CD4-positive, alpha-beta T cell (primary cell): Measurements from ENCODE around the gene GPC4. TPM values are rescaled to one million over a fixed set of nuclear protein-coding genes. Genes with fewer than 3 reads are reported as not detected.

Experiments
- ATAC-seq: fragments of 200-7000 bp; cut with Tn5 transposase; one replicate; pipeline ENCODE4 v1.10.0; 2022; ENCODE audit warnings: mild to moderate bottlenecking; ENCODE audit not compliant: poor library complexity
- CTCF ChIA-PET: fragments of 350-600 bp; sonication (Branson Sonifier 250); formaldehyde crosslinking; loops from one replicate; lab custom pipeline; 2021; ENCODE audit warnings: antibody characterized with exemption, inconsistent platforms; lab: Charles Lee
- POLR2A ChIA-PET: fragments of 350-600 bp; sonication (Branson Sonifier 250); formaldehyde crosslinking; loops from one replicate; lab custom pipeline; 2021; ENCODE audit warnings: antibody characterized with exemption, inconsistent platforms; lab: Charles Lee
- DNase-seq, 14 experiments: peaks; one replicate each; pipeline ENCODE4 v3.0.0-alpha.2; 2013 to 2020; ENCODE audit warnings: mixed read lengths in 2 of 14
- H3K27ac ChIP-seq, 2 donors: one replicate each; pipeline versions ENCODE4 v1.5.1 to v1.7.0; 2013; ENCODE audit warnings: low read length in 2 of 2, low read depth in 1 of 2, mild to moderate bottlenecking in 1 of 2
- H3K27me3 ChIP-seq, 2 experiments: 1 replicate in 1 of 2; 2 replicates in 1 of 2; pipeline versions ENCODE4 v1.6.1 to v1.7.0; 2013; ENCODE audit warnings: low read length in 2 of 2, control low read depth in 1 of 2, mild to moderate bottlenecking in 1 of 2, moderate library complexity in 1 of 2; ENCODE audit not compliant: insufficient read depth in 2 of 2, control insufficient read depth in 1 of 2
- H3K36me3 ChIP-seq: one replicate; pipeline ENCODE4 v1.6.1; 2013; ENCODE audit warnings: low read length, control low read depth; ENCODE audit not compliant: insufficient read depth
- H3K4me1 ChIP-seq: one replicate; pipeline ENCODE4 v1.6.1; 2013; ENCODE audit warnings: low read length, control low read depth; ENCODE audit not compliant: insufficient read depth
- H3K4me3 ChIP-seq: one replicate; pipeline ENCODE4 v1.5.1; 2013; ENCODE audit warnings: mild to moderate bottlenecking, low read length, moderate library complexity
- H3K9me3 ChIP-seq, 2 experiments: 1 replicate in 1 of 2; 2 replicates in 1 of 2; pipeline versions ENCODE4 v1.6.1 to v1.7.0; 2013; ENCODE audit warnings: low read length in 2 of 2, mild to moderate bottlenecking in 2 of 2, control low read depth in 1 of 2, moderate library complexity in 1 of 2; ENCODE audit not compliant: control insufficient read depth in 1 of 2, insufficient read depth in 1 of 2
- H3K27ac Mint-ChIP-seq: one replicate; pipeline ENCODE4 v1.8.0; 2020; ENCODE audit warnings: mixed read lengths
- H3K27me3 Mint-ChIP-seq: one replicate; pipeline ENCODE4 v1.8.0; 2021; ENCODE audit warnings: mixed read lengths
- H3K36me3 Mint-ChIP-seq: one replicate; pipeline ENCODE4 v1.8.0; 2021; ENCODE audit warnings: low read depth, mixed read lengths
- H3K4me1 Mint-ChIP-seq: one replicate; pipeline ENCODE4 v1.8.0; 2021; ENCODE audit warnings: low read depth, mixed read lengths
- H3K4me3 Mint-ChIP-seq: one replicate; pipeline ENCODE4 v1.8.0; 2020; ENCODE audit warnings: mild to moderate bottlenecking, mixed read lengths
- H3K9me3 Mint-ChIP-seq: one replicate; pipeline ENCODE4 v1.8.0; 2020; ENCODE audit warnings: mixed read lengths
- CTCF ChIP-seq: fragments of 200-600 bp; IDR thresholded peaks from one replicate; pipeline ENCODE4 v1.8.0; 2022; ENCODE audit warnings: antibody characterized with exemption, mild to moderate bottlenecking
- intact Hi-C, 2 experiments: fragments of 100-400 bp; cut with DNase I in 1 of 2; cut with micrococcal nuclease in 1 of 2; formaldehyde crosslinking; loops; one replicate each; pipeline versions ENCODE4 v1.15.1 to v1.9.0; 2023 to 2025; cut with DNase I, micrococcal nuclease
- total RNA-seq, 174 experiments: library from RNA in 2 of 174; stranded (reverse) in 2 of 174; gene quantifications; one replicate each; pipeline ENCODE4 v1.2.3 and lab custom pipeline; 2021 to 2026

Gene GPC4
- total RNA-seq, 2 experiments from 2014 or later: not detected

- ATAC-seq: no peak
- H3K4me1 Mint-ChIP-seq: no peaks in the 10 kb centered on the region
- no peaks in the 10 kb centered on the region for H3K27me3 ChIP-seq
Observed at GRCh38 chrX:133250184-133251100, 164.8 kb downstream of the GPC4 start.

More at GRCh38 chrX:133250184-133251100, 164.8 kb downstream of the GPC4 start:
- H3K9me3 ChIP-seq: peaks cover 0 to 4% of the 10 kb centered on the region in 2 experiments
- no peak overlapping the region for H3K4me3 ChIP-seq
- no peak for TF ChIP-seq CTCF
- no peak overlapping the region for H3K27ac Mint-ChIP-seq
- peaks cover 6% of the 10 kb centered on the region for H3K9me3 Mint-ChIP-seq
- POLR2A ChIA-PET: no interaction called here
- DNase-seq: no peak
- no peaks in the 10 kb centered on the region for H3K36me3 ChIP-seq
- H3K27me3 Mint-ChIP-seq: no peaks in the 10 kb centered on the region
- CTCF ChIA-PET: no interaction called here
- H3K27ac ChIP-seq: no peak overlapping the region
- no peaks in the 10 kb centered on the region for H3K36me3 Mint-ChIP-seq
- no peak overlapping the region for H3K4me3 Mint-ChIP-seq
- intact Hi-C loops: no loop called here
- H3K4me1 ChIP-seq: no peaks in the 10 kb centered on the region

Other genes with a start within 250 kb of the GPC4 start
- not detected for gene TFDP3, start 197.1 kb downstream of the GPC4 start, total RNA-seq